H1 (cell line): ENCODE data around the gene FOSB. TPM values are rescaled to one million over a fixed set of nuclear protein-coding genes. Genes with fewer than 3 reads are reported as not detected.

Source experiments
- ASH2L ChIP-seq: fragments of 200-600, 300-600 bp; sonication (generic); IDR thresholded peaks from one replicate; pipeline ENCODE4 v1.7.1; 2017; ENCODE audit warnings: low read length
- BCL11A ChIP-seq, 2 experiments: IDR thresholded peaks; one replicate each; pipeline ENCODE4 v1.6.1; 2011; ENCODE audit warnings: low read depth in 2 of 2, low read length in 2 of 2, mild to moderate bottlenecking in 2 of 2
- BRCA1 ChIP-seq: IDR thresholded peaks from 2 replicates; pipeline ENCODE4 v1.6.1; 2012; ENCODE audit warnings: low read depth, low read length, improper control_type of control experiment
- CREB1 ChIP-seq: IDR thresholded peaks from 2 replicates; pipeline ENCODE4 v1.6.1; 2012; ENCODE audit warnings: inconsistent platforms
- EGR1 ChIP-seq: IDR thresholded peaks from 2 replicates; pipeline ENCODE4 v1.6.1; 2011; ENCODE audit warnings: low read depth, low read length, borderline replicate concordance
- EP300 ChIP-seq, 2 experiments: IDR thresholded peaks; 1 replicate in 1 of 2; 2 replicates in 1 of 2; pipeline ENCODE4 v1.6.1; 2011 to 2012; ENCODE audit warnings: low read depth in 2 of 2, low read length in 2 of 2, mild to moderate bottlenecking in 2 of 2, borderline replicate concordance in 1 of 2, inconsistent platforms in 1 of 2, moderate library complexity in 1 of 2
- FOSL1 ChIP-seq: IDR thresholded peaks from 2 replicates; pipeline ENCODE4 v1.6.1; 2011; ENCODE audit warnings: mild to moderate bottlenecking, low read depth, low read length, moderate library complexity; ENCODE audit not compliant: insufficient read depth
- GABPA ChIP-seq: IDR thresholded peaks from 2 replicates; pipeline ENCODE4 v1.6.1; 2011; ENCODE audit warnings: mild to moderate bottlenecking, low read length, moderate library complexity, borderline replicate concordance; ENCODE audit not compliant: insufficient read depth
- JUN ChIP-seq: IDR thresholded peaks from 2 replicates; pipeline ENCODE4 v1.6.1; 2011; ENCODE audit warnings: low read depth, mild to moderate bottlenecking, improper control_type of control experiment, low read length
- MAFK ChIP-seq: IDR thresholded peaks from 2 replicates; pipeline ENCODE4 v1.6.1; 2012; ENCODE audit warnings: low read depth, mild to moderate bottlenecking, improper control_type of control experiment, low read length
- NANOG ChIP-seq: IDR thresholded peaks from 2 replicates; pipeline ENCODE4 v1.6.1; 2011; ENCODE audit warnings: low read length, low read depth, mild to moderate bottlenecking, inconsistent platforms; ENCODE audit not compliant: insufficient read depth, poor library complexity, severe bottlenecking
- NRF1 ChIP-seq: IDR thresholded peaks from 2 replicates; pipeline ENCODE4 v1.6.1; 2011; ENCODE audit warnings: mild to moderate bottlenecking, low read depth, low read length, improper control_type of control experiment
- POLR2AphosphoS5 ChIP-seq: IDR thresholded peaks from 2 replicates; pipeline ENCODE4 v1.6.1; 2011; ENCODE audit warnings: low read depth, low read length
- RNF2 ChIP-seq: fragments of 200-900, 300-1000 bp; sonication (generic); IDR thresholded peaks from 2 replicates; pipeline ENCODE4 v1.7.1; 2016; ENCODE audit warnings: borderline replicate concordance, low read depth, mild to moderate bottlenecking, antibody characterized with exemption, low read length; ENCODE audit not compliant: poor library complexity, severe bottlenecking; ENCODE audit errors: missing control alignments
- RXRA ChIP-seq: IDR thresholded peaks from 2 replicates; pipeline ENCODE4 v1.6.1; 2011; ENCODE audit warnings: low read depth, mild to moderate bottlenecking, low read length, moderate library complexity; ENCODE audit not compliant: insufficient read depth
- SIN3A ChIP-seq, 2 experiments: IDR thresholded peaks in 1 of 2; conservative IDR thresholded peaks in 1 of 2; 2 replicates each; pipeline ENCODE4 v1.6.1; 2011 to 2012; ENCODE audit warnings: low read length in 2 of 2, improper control_type of control experiment in 1 of 2, low read depth in 1 of 2, mild to moderate bottlenecking in 1 of 2
- SIX5 ChIP-seq: IDR thresholded peaks from 2 replicates; pipeline ENCODE4 v1.6.1; 2011; ENCODE audit warnings: mild to moderate bottlenecking, low read depth, low read length
- SP2 ChIP-seq: IDR thresholded peaks from 2 replicates; pipeline ENCODE4 v1.6.1; 2012; ENCODE audit warnings: mild to moderate bottlenecking, low read length, inconsistent platforms
- TAF1 ChIP-seq: IDR thresholded peaks from 2 replicates; pipeline ENCODE4 v1.6.1; 2011; ENCODE audit warnings: mild to moderate bottlenecking, low read depth, low read length
- TCF12 ChIP-seq: IDR thresholded peaks from 2 replicates; pipeline ENCODE4 v1.6.1; 2011; ENCODE audit warnings: low read depth, mild to moderate bottlenecking, low read length
- polyA plus RNA-seq, 7 experiments: library from polyadenylated mRNA; depleted of rRNA in 3 of 7; stranded (reverse) in 5 of 7; unstranded in 2 of 7; fragments of >200 nt in 5 of 7; fragments of 200-250 nt in 2 of 7; gene quantifications; 1 replicate in 5 of 7; 2 replicates in 1 of 7; 4 replicates in 1 of 7; pipeline versions ENCODE4 v1.2.1 to v1.2.3, GENCODE V29; 2011 to 2013; ENCODE audit warnings: missing spikeins in 2 of 7, mixed read lengths in 2 of 7
- total RNA-seq: library from RNA; stranded (reverse); fragmentation: NEBNext Ultra II Directional; extraction: Animal tissue kit (Norgen Biotek cat#: 25700); gene quantifications from 2 replicates; pipeline ENCODE4 v1.2.1, GENCODE V29; 2021
- TF ChIP-seq, protein P1 (sequence below): IDR thresholded peaks from 2 replicates; pipeline ENCODE4 v1.6.1; 2012; ENCODE audit warnings: inconsistent platforms
- TF ChIP-seq, protein P2 (sequence below): IDR thresholded peaks from 2 replicates; pipeline ENCODE4 v1.6.1; 2012; ENCODE audit warnings: inconsistent platforms

Gene FOSB
- total and polyA plus RNA-seq, 2 of the 8 experiments (the other 6 are each of a cell fraction or from before 2014, with no cell fraction given) = 0.44 to 2.7 TPM

DNA sequence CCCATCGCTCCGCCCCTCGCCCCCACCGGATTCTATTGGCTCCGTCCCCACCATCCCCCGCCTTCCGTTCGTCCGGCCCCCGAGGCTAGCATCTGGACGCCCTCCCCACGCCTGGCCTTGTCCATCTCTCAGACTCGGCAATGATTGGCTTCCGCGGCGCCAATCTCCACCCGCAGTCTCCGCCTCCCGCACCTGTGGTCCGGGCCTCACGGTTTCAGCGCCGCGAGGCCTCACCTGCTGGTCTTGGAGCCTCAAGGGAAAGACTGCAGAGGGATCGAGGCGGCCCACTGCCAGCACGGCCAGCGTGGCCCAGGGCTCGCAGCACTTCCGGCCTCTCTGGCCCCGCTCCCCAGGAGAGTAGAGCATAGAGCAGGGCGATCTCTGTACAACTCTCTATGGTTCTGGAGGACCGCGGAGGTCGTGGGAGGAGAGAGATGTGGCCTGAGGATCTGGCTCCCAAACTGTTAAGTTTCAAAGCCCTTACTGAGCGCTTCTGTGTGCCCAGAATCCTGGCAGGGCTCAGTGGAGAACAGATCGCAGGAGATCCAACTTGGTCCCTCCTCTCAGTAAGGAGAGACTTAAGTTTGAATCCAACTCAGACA lies 44.1 kb upstream of the FOSB start, which contains the start of gene ERCC1 (continued):
- TF ChIP-seq EP300 (IDR thresholded peaks at IDR 0.05; ENCODE audit: borderline replicate concordance in 1 of 2, low read depth in 2 of 2, low read length in 2 of 2) (no peak; a peak in 1 of 3 replicates), NANOG (no peak), TAF1 (peak; percentile 94), SIX5 (no peak), FOSL1 (no peak), MAFK (no peak), SP2 (peak; percentile 95), ASH2L (no peak), JUN (no peak), BRCA1 (no peak; the same call in 1 of the 2 replicates), RNF2 (no peak), BCL11A (IDR thresholded peaks at IDR 0.05; ENCODE audit: low read depth in 2 of 2, low read length in 2 of 2) (no peak), CREB1 (peak; percentile 44), RXRA (no peak), SIN3A (conservative IDR thresholded peaks at IDR 0.05 in 1 of 2, IDR thresholded peaks at IDR 0.05 in 1 of 2; ENCODE audit: low read depth in 1 of 2, low read length in 2 of 2) (no peak; a peak in 1 of 4 replicates), NRF1 (no peak), GABPA (peak; percentile 81; the same call in 1 of the 2 replicates), EGR1 (peak; percentile 50; the same call in 1 of the 2 replicates), POLR2AphosphoS5 (peak; percentile 85), TCF12 (peak; percentile 91)
- TF ChIP-seq, protein P1, sequence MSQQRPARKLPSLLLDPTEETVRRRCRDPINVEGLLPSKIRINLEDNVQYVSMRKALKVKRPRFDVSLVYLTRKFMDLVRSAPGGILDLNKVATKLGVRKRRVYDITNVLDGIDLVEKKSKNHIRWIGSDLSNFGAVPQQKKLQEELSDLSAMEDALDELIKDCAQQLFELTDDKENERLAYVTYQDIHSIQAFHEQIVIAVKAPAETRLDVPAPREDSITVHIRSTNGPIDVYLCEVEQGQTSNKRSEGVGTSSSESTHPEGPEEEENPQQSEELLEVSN = peak; percentile 79
- TF ChIP-seq, protein P2, sequence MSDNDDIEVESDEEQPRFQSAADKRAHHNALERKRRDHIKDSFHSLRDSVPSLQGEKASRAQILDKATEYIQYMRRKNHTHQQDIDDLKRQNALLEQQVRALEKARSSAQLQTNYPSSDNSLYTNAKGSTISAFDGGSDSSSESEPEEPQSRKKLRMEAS = peak; percentile 95
